Neuronal stem cell (in vitro differentiated cells): ENCODE results near the gene FN3KRP.

Source experiments
- DNase-seq: peaks from one replicate; pipeline ENCODE4 v3.0.0-alpha.2; 2013; ENCODE audit warnings: low spot score
- H2AFZ ChIP-seq: one replicate; pipeline ENCODE4 v1.6.1; 2013; ENCODE audit warnings: mild to moderate bottlenecking, low read length, inconsistent platforms
- H2AK5ac ChIP-seq: 2 replicates; pipeline ENCODE4 v1.6.1; 2013; ENCODE audit warnings: low read depth, mild to moderate bottlenecking, inconsistent platforms, low read length, moderate library complexity, mixed read lengths
- H2BK120ac ChIP-seq: 2 replicates; pipeline ENCODE4 v1.6.1; 2013; ENCODE audit warnings: low read depth, mild to moderate bottlenecking, inconsistent platforms, low read length, moderate library complexity, mixed read lengths
- H2BK12ac ChIP-seq: one replicate; pipeline ENCODE4 v1.6.1; 2013; ENCODE audit warnings: low read length, inconsistent platforms
- H2BK15ac ChIP-seq: 2 replicates; pipeline ENCODE4 v1.6.1; 2013; ENCODE audit warnings: mild to moderate bottlenecking, low read length, inconsistent platforms, mixed read lengths
- H2BK5ac ChIP-seq: one replicate; pipeline ENCODE4 v1.6.1; 2013; ENCODE audit warnings: inconsistent platforms, mild to moderate bottlenecking, low read length, moderate library complexity
- H3K14ac ChIP-seq: one replicate; pipeline ENCODE4 v1.6.1; 2013; ENCODE audit warnings: low read length, inconsistent platforms
- H3K18ac ChIP-seq: 2 replicates; pipeline ENCODE4 v1.6.1; 2013; ENCODE audit warnings: low read length, inconsistent platforms
- H3K23ac ChIP-seq: 2 replicates; pipeline ENCODE4 v1.6.1; 2013; ENCODE audit warnings: low read depth, mild to moderate bottlenecking, mixed read lengths, low read length, inconsistent platforms; ENCODE audit not compliant: poor library complexity
- H3K27ac ChIP-seq: replicated peaks from 3 replicates; pipeline ENCODE4 v1.5.1; 2013; ENCODE audit warnings: low read length, inconsistent platforms
- H3K27me3 ChIP-seq, 3 experiments: 2 replicates each; pipeline ENCODE4 v1.6.1; 2013; ENCODE audit warnings: low read length in 3 of 3, mild to moderate bottlenecking in 2 of 3, inconsistent platforms in 1 of 3, low read depth in 1 of 3, mixed read lengths in 1 of 3, moderate library complexity in 1 of 3; ENCODE audit not compliant: control insufficient read depth in 3 of 3, insufficient read depth in 3 of 3
- H3K36me3 ChIP-seq, 2 donors: replicated peaks in 1 of 2; 2 replicates each; pipeline ENCODE4 v1.6.1; 2013; ENCODE audit warnings: low read length in 2 of 2; ENCODE audit not compliant: control insufficient read depth in 2 of 2, insufficient read depth in 2 of 2
- H3K4ac ChIP-seq: 2 replicates; pipeline ENCODE4 v1.6.1; 2013; ENCODE audit warnings: inconsistent platforms, mild to moderate bottlenecking, low read length, moderate library complexity
- H3K4me1 ChIP-seq, 2 donors: 1 replicate in 1 of 2; 2 replicates in 1 of 2; pipeline ENCODE4 v1.6.1; 2013; ENCODE audit warnings: low read length in 2 of 2, low read depth in 1 of 2; ENCODE audit not compliant: control insufficient read depth in 2 of 2, insufficient read depth in 1 of 2
- H3K4me2 ChIP-seq: one replicate; pipeline ENCODE4 v1.6.1; 2013; ENCODE audit warnings: mild to moderate bottlenecking, low read length, inconsistent platforms; ENCODE audit not compliant: insufficient read depth, poor library complexity, severe bottlenecking
- H3K4me3 ChIP-seq, 2 donors: 2 replicates each; pipeline ENCODE4 v1.5.1; 2013; ENCODE audit warnings: low read length in 2 of 2, mild to moderate bottlenecking in 2 of 2, inconsistent platforms in 1 of 2, moderate library complexity in 1 of 2
- H3K79me1 ChIP-seq: one replicate; pipeline ENCODE4 v1.6.1; 2013; ENCODE audit warnings: low read depth, mild to moderate bottlenecking, inconsistent platforms, low read length, moderate library complexity
- H3K9ac ChIP-seq: one replicate; pipeline ENCODE4 v1.6.1; 2013; ENCODE audit warnings: mild to moderate bottlenecking, low read depth, low read length, inconsistent platforms; ENCODE audit not compliant: poor library complexity
- H3K9me3 ChIP-seq, 2 donors: replicated peaks in 1 of 2; 2 replicates each; pipeline versions ENCODE3 to v1.6.1; 2013; ENCODE audit warnings: low read length in 2 of 2, mild to moderate bottlenecking in 2 of 2, inconsistent platforms in 1 of 2, low read depth in 1 of 2, mixed read lengths in 1 of 2, moderate library complexity in 1 of 2; ENCODE audit not compliant: control insufficient read depth in 2 of 2, insufficient read depth in 1 of 2
- H4K8ac ChIP-seq: one replicate; pipeline ENCODE4 v1.6.1; 2013; ENCODE audit warnings: low read depth, mild to moderate bottlenecking, inconsistent platforms, low read length, moderate library complexity
- H4K91ac ChIP-seq: one replicate; pipeline ENCODE4 v1.6.1; 2013; ENCODE audit warnings: low read length, low read depth, mild to moderate bottlenecking, inconsistent platforms; ENCODE audit not compliant: poor library complexity
- WGBS, 2 donors: extraction: QIAGEN DNeasy Blood & Tissue Kit; methylation state at CpG; one replicate each; pipeline ENCODE4 v1.1.7; 2013; ENCODE audit warnings: missing lambda C conversion rate in 2 of 2, mixed read lengths in 1 of 2; ENCODE audit not compliant: insufficient read length in 2 of 2, insufficient replicate concordance in 1 of 2; ENCODE audit errors: extremely low coverage in 2 of 2; 5-methylcytosine and 5-hydroxymethylcytosine counted together

The FN3KRP gene

GRCh38 chr17:82752371-82753200 is 36.1 kb downstream of the FN3KRP start:
- H2BK5ac ChIP-seq = peak overlapping the region; percentile 79
- H4K91ac ChIP-seq = no peak overlapping the region
- no peak for DNase-seq
- H3K9ac ChIP-seq = peak overlapping the region; percentile 96
- H3K27ac ChIP-seq = peak overlapping the region; percentile 69
- peak overlapping the region; percentile 51 for H2AK5ac ChIP-seq
- no peak overlapping the region for H2BK12ac ChIP-seq
- peaks cover 5 to 9% of the 10 kb centered on the region in 2 donors for H3K9me3 ChIP-seq
- peak overlapping the region; percentile 87 to 99 for H3K4me3 ChIP-seq
- peak overlapping the region; percentile 55 for H2BK15ac ChIP-seq
- peaks cover 3 to 33% of the 10 kb centered on the region in 2 donors for H3K36me3 ChIP-seq
- H3K4ac ChIP-seq = no peak overlapping the region
- H3K23ac ChIP-seq = peak overlapping the region; percentile 92
- peaks cover 9 to 15% of the 10 kb centered on the region in 2 donors for H3K4me1 ChIP-seq
- H3K14ac ChIP-seq = peak overlapping the region; percentile 90
- no peak overlapping the region for H2BK120ac ChIP-seq
- H3K18ac ChIP-seq = peak overlapping the region; percentile 95
- peak overlapping the region; percentile 99 for H2AFZ ChIP-seq
- WGBS, 2 donors = no CpG with 5 or more reads among the region's 72 CpGs
- peaks cover 0 to 8% (median 2%) of the 10 kb centered on the region in 3 experiments for H3K27me3 ChIP-seq
- H4K8ac ChIP-seq = no peak overlapping the region
- peaks cover 11% of the 10 kb centered on the region for H3K79me1 ChIP-seq
- H3K4me2 ChIP-seq = peak overlapping the region; percentile 97

- H4K8ac ChIP-seq = no peak overlapping the region
- H3K4me2 ChIP-seq = peak overlapping the region; percentile 97
- H4K91ac ChIP-seq = no peak overlapping the region
- no peak for DNase-seq
- no peak overlapping the region for H2BK120ac ChIP-seq
- no peak overlapping the region for H3K23ac ChIP-seq
- H3K79me1 ChIP-seq = peaks cover 11% of the 10 kb centered on the region
- peaks cover 9 to 15% of the 10 kb centered on the region in 2 donors for H3K4me1 ChIP-seq
- peaks cover 5 to 9% of the 10 kb centered on the region in 2 donors for H3K9me3 ChIP-seq
- peaks cover 3 to 38% of the 10 kb centered on the region in 2 donors for H3K36me3 ChIP-seq
- peak overlapping the region; percentile 61 for H3K9ac ChIP-seq
- H2BK15ac ChIP-seq = no peak overlapping the region
- WGBS, 2 donors = no CpG with 5 or more reads among the region's 8 CpGs
- H3K14ac ChIP-seq = no peak overlapping the region
- no peak overlapping the region for H2BK12ac ChIP-seq
- peak overlapping the region; percentile 87 to 99 for H3K4me3 ChIP-seq
- H3K27me3 ChIP-seq = peaks cover 0 to 8% (median 2%) of the 10 kb centered on the region in 3 experiments
- no peak overlapping the region for H3K27ac ChIP-seq
- no peak overlapping the region for H2AK5ac ChIP-seq
- H2AFZ ChIP-seq = no peak overlapping the region
- H2BK5ac ChIP-seq = no peak overlapping the region
- no peak overlapping the region for H3K18ac ChIP-seq
- H3K4ac ChIP-seq = no peak overlapping the region
Measured at GRCh38 chr17:82753201-82753464, 36.6 kb downstream of the FN3KRP start.

GRCh38 chr17:82754297-82755208 is 38.0 kb downstream of the FN3KRP start:
- Histone ChIP-seq H3K36me3 (peaks cover 3 to 38% of the 10 kb centered on the region in 2 donors), H3K79me1 (peaks cover 11% of the 10 kb centered on the region), H2BK15ac (no peak overlapping the region), H3K18ac (no peak overlapping the region), H3K23ac (no peak overlapping the region), H2BK120ac (no peak overlapping the region), H2BK12ac (no peak overlapping the region), H3K4me2 (peak overlapping the region; percentile 27), H3K27ac (peak overlapping the region; percentile 50), H3K9me3 (peaks cover 5 to 7% of the 10 kb centered on the region in 2 donors), H3K4ac (no peak overlapping the region), H2AFZ (no peak overlapping the region), H2AK5ac (no peak overlapping the region), H3K9ac (no peak overlapping the region), H3K27me3 (peaks cover 0 to 8% (median 2%) of the 10 kb centered on the region in 3 experiments), H3K4me3 (no peak overlapping the region), H4K91ac (no peak overlapping the region), H3K4me1 (peaks cover 9 to 15% of the 10 kb centered on the region in 2 donors), H3K14ac (no peak overlapping the region), H4K8ac (no peak overlapping the region), H2BK5ac (no peak overlapping the region)
- WGBS, 2 donors = no CpG with 5 or more reads among the region's 19 CpGs
- peak; percentile 46 for DNase-seq

DNA sequence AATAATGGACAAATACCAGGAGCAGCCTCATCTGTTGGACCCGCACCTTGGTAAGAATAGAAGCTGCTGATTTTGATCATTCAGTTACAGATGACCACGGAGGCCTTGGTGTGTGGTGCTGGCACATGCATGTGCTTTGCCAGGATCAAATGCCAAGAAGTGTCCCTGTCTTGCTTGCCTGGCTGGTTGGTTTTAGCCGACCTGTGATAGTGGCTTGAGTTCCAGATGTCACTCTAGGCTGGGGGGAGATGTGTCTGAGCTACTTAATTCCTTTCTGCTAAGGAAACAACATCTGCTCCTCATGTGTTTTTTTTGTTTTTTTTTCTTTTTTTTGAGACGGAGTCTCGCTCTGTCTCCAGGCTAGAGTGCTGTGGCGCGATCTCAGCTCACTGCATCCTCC is 39.7 kb downstream of the FN3KRP start:
- H3K4me3 ChIP-seq = no peak overlapping the region
- H3K79me1 ChIP-seq = peaks cover 11% of the 10 kb centered on the region
- peaks cover 3 to 54% of the 10 kb centered on the region in 2 donors for H3K36me3 ChIP-seq
- no peak overlapping the region for H4K91ac ChIP-seq
- H2BK120ac ChIP-seq = no peak overlapping the region
- H3K4me2 ChIP-seq = no peak overlapping the region
- no peak overlapping the region for H2BK15ac ChIP-seq
- H2AK5ac ChIP-seq = no peak overlapping the region
- no peak overlapping the region for H3K23ac ChIP-seq
- H3K27me3 ChIP-seq = no peaks in the 10 kb centered on the region
- H3K4me1 ChIP-seq = peaks cover 9 to 12% of the 10 kb centered on the region in 2 donors
- H2BK12ac ChIP-seq = no peak overlapping the region
- DNase-seq = no peak
- no peak overlapping the region for H4K8ac ChIP-seq
- no peak overlapping the region for H3K27ac ChIP-seq
- no peak overlapping the region for H2AFZ ChIP-seq
- H2BK5ac ChIP-seq = no peak overlapping the region
- H3K4ac ChIP-seq = no peak overlapping the region
- H3K9ac ChIP-seq = no peak overlapping the region
- no CpG with 5 or more reads among the region's 7 CpGs for WGBS, 2 donors
- H3K14ac ChIP-seq = no peak overlapping the region
- no peak overlapping the region for H3K18ac ChIP-seq
- no peaks in the 10 kb centered on the region for H3K9me3 ChIP-seq
